OCI-M1 (cell line): ENCODE results near the gene RPL39L.
"Not testable (repeated sequence)": the region's sequence is repeated elsewhere in the genome, so short reads cannot be mapped to it uniquely, and the experiment has no call there.

Experiments used
- DNase-seq: peaks from one replicate; lab custom pipeline; 2025; lab: John Stamatoyannopoulos, UW

RPL39L gene

DNA sequence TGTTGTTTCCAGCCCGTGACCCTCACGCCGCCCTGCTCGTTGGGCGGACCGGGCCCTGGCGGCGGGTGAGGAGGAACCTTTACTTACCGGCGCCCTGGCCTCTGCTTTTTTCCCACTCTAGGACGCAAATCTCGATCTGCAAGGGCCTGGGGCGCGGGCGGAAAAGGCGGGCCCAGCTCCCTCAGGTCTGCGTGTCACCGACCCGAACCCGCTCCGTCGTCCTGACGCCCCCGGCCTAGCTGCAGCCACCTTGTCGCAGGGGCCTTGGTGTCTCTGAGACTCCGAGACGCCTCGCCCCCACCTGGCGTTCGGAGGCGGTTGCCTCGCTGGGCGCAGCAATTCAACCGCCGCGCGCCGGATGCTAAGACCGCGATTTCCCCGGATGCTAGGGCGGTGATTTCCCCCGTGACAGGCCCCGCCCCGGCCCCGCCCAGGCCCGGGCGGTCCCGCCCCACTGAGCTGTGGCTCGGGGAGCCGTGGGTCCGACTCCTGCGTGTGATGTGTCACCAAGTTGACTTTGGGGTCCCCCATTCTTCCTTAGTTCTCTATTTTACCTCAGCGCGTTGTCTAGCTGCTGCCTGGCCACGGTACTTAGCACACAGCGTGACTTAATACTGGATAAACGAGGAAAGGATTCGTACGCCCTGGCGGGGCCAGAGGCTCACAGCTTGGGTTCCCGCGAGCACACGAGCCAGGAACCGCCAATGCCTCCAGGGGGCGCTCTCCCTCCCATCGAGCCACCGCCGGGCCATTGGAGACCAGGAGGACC, at the start of gene RPL39L:
Gene RPL39L, minus strand, starts transcription at position 371 of the 769 bp plus-strand sequence. CDS start 18,196 bp downstream, outside the sequence.
- DNase-seq = peak; percentile 87

DNA sequence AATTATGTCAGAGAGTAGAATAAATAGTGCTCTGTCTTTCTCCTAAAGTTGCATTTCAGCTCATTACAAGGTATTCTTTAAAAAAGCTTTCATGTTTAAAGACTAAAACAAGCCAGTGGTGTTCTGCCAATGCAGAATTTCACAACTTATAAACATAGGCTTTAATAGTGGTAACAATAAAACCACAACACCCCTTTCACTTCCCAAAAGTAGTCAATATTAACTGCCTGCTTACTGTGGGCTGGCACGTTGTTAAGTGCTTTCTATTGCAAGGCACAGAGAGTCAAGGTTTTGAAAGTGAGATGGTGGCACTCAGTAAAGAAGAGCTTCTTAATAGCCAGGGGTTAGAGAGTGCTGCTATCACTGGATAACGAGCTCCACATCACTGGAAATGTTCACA, 49.6 kb upstream of the RPL39L start:
- DNase-seq = no peak

DNA sequence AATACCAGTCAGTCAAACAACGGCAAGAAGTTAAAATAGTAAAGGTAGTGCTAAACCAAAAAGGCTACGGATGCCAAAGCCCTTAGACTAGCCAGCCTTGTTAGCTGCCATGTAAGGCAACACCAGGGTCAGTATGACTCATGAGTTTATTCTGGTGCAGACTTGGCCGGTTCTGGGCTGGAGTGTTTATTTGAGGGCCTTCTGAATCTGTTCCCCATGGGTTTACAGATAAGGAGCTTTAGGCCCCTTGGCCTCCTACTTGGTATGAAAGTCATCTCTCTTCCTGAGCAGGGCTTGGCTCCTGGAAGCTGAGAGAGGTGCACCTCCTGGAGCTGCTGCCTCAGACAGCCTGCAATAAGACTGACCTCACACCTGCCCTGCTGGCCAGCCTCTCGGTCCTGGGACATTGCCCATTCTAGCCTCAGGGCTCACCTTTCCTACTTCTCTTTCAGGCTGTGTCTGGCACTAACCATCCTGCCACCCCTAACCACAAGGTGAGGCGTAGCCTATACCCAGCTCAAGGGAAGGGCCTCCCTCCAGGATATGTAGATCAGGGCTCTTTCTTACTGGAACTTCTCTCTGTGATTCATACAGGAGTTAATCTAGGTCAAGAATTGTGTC, 47.6 kb upstream of the RPL39L start:
- DNase-seq = peak; percentile 31

DNA sequence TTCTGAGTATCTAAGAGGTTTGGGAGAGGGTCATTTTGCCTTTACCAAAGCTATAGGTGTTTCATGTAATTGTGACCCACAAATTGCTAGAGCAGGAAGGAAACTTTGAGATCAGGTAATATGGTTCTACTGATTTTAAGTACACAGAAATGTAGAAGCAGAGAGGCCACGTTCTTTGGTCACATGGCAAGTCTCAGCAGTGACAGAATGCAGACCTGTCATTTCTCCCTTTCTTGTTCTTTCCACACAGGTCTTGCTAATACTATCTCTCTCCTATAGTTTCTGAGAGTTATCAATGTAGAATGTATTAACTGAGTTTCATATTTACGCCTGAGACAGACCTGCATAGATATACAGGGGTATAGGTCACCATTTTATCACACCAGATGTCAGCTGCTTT, 47.1 kb upstream of the RPL39L start:
- DNase-seq = no peak

DNA sequence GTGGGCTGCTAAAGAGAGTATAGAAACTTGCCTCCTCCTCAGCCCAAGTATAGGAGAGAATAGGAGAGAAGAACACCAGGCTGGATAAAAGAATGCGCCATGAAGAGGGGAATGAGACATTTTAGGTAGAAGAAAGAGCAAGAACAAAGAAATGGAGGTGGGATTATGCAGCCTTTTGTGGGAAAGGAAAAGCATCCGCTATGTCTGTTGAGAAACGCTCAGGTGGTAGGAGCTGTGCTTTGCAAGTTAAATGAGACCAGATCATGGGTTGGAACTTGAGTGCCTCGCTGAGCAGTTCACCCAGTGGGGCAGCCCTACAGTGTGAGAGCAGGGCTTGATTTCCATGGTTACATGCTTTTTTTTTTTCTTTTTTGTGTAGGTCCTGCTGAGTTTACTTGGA, 46.5 kb upstream of the RPL39L start:
- no peak for DNase-seq

DNA sequence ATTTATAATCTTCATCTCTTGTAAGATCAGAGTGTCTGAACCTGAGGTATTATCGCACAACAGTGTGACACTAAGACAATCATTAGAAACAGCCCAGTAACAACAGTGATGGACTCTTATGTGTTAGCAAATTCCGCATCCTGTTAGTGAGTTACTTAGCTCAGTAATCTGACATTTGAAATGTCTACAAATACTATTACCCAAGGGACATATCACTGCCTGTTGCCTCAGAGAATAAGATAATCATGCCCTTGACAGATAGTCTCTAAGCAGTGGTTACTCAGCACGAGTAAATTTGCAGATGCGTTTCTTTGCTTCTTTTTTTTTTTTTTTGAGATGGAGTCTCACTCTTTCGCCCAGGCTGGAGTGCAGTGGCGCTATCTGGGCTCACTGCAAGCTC, 44.6 kb upstream of the RPL39L start:
- no peak for DNase-seq

DNA sequence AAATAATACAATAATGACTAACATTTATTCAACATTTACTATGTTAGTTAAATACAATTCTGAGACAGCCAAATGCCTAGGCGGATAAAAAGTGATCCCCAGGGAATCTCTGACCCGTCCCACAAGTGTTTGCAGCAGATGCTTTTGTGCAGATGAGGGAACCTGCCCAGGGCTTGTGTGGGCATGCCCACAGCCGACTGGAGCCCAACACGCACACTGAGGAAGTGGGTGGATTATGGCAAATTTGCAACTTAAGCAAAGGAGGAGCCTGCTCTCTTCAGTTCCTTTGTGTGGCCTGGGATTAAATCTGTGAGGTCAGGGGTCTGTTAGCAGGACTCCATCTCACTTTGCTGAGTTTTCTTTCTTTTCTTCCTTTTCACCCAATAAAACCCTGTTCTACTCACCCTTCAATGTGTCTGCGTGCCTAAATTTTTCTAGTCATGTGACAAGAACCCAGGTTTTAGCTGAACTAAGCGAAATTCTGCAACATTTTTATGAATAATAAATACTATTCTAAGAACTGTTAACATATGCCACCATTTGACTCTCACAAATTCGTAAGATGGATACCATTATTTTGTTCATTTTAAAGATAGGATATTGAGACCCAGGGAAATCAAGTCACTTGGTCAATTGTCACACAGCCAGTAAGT, 44.0 kb upstream of the RPL39L start:
- no peak for DNase-seq

DNA sequence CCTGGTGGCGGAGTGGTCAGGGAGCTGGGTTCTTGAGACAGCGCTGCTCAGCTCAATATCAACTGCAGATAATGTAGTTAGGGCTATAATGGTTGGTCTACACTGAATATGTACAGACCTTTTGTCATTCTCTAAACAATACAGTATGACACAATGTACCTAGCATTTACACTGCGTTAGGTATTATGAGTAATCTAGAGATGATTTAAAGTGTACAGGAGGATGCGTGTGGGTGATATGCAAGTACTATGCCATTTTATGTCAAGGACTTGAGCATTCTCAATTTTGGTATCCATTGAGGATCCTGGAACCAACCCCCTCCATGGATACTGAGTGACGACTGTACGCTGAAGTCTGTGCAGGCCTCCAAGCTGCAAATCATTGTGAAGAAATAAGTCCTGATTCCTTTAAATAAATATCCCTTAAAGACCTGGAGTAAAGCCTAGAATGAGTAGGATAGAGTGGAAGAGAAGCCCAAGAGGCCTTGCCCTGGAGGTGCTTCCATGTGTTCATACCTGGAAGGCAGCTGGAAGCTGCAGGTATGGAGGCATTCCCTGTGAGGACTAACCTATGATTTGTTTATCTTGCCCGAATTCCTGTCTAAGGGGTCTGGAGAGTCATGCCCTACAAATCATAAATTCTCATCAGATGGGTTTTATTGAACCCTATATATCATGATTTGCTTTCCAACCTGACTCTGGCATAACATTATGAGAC, 42.3 kb upstream of the RPL39L start:
- no peak for DNase-seq

DNA sequence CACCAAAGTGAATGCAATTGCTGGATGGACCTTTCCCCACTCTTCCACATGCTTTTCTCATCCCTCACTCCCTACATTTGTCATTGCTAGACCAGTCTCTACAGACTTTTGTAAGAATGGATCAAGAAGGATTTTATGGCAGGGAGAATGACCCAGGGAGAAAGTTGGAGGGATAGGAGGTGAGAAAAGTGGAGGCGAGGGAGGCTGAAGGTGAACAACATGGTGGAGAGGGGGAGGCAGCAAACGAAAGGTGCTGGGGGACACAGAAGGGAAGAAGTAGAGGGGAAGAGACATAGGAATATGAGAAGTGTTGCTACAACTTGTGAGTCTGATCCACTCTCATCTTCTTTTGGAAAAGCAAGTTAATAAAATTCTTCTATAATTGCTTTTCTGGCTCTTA, 33.6 kb upstream of the RPL39L start:
- DNase-seq = no peak

DNA sequence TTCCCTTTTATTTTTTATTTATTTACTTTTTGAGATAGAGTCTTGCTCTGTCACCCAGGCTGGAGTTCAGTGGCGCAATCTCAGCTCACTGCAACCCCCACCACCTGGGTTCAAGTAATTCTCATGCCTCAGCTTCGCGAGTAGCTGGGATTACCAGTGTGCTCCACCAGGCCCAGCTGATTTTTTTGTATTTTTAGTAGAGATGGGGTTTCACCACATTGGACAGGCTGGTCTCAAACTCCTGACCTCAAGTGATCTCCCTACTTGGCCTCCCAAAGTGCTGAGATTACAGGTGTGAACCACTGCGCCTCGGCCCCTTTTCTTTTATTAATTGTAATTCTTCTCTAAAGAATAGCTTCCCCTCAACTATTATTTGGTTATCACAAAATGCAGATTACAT, 31.6 kb upstream of the RPL39L start:
- not testable (repeated sequence) for DNase-seq

DNA sequence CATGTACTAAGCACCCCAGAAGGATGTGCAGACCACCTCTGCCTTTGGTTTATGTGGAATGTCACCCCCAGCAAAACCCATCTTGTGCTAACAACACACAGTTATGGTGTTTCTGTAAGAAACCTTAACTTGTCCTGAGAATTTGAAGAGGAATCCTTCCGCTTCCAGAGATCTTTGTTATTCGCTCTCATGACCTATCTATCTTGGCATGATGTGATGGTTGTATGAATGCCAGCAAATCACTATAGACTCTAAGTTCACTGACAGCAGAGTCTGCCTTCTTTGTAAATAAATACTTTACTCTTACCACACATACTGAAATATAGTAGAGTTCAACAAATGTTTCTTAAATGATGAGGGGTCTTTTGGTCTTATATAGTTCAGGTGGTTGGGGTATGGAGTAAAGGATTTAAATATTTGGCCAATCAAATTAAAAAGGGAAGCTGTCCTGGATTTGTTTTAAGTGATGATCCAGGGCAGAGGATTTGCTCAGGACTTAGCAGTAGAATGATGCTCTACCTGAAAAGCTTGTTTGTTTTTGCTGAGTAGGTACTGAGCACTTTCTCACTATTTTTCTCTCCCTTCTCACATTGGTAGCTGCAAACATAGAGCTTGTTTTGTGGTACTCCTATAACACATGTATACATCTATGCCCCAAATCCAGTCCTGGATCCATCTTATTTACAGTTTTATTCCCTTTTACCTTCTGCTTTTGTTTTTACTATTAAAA, 30.1 kb upstream of the RPL39L start:
- no peak for DNase-seq

DNA sequence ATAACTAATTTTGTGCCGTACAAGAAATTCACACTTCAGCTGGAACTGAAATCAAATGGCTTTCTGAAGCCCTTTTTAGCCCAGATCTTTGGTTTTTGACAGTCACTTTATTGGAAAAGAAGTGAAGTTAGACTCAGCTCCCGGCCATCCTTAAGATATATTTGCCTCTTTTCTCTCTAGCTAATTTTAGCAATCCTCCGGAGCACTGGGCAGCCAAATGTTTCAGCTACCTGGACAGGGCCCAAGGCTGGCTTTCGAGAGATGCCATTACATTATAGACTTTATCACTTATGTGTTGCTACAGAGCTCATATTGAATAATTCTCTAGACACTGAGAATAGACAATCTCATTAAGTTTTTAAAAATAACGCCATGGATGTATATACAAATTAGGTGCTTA, 28.5 kb upstream of the RPL39L start:
- no peak for DNase-seq

DNA sequence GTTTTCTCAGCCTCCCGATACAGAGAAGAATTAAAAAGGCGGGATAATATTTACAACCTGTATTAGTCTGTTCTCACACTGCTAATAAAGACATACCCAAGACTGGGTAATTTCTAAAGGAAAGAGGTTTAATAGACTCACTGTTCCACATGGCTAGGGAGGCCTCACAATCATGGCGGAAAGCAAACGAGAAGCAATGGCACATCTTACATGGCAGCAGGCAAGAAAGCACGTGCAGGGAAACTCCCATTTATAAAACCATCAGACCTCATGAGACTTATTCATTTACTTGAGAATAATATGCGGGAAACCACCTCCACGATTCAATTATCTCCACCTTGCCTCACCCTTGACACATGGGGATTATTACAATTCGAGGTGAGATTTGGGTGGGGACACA, 27.5 kb upstream of the RPL39L start:
- DNase-seq = no peak

DNA sequence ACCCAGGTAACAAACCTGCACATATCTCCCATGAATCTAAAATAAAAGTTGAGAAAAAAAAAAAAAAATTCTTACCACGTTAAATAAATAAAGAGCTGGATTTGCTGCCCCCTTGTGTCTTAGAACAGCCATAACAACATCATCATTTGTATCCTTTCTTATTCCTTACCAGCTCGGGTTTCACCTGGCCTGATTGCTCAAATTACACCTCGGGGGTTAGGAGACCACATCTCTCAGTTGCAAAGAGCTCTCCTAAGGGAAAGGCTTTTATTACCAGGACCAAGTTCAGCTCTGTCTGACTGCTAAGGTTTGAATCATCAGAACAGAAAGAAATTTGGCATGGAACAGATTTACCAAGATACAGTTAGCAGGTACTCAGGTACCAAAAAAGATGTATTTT, 25.8 kb upstream of the RPL39L start:
- DNase-seq = peak; percentile 63

DNA sequence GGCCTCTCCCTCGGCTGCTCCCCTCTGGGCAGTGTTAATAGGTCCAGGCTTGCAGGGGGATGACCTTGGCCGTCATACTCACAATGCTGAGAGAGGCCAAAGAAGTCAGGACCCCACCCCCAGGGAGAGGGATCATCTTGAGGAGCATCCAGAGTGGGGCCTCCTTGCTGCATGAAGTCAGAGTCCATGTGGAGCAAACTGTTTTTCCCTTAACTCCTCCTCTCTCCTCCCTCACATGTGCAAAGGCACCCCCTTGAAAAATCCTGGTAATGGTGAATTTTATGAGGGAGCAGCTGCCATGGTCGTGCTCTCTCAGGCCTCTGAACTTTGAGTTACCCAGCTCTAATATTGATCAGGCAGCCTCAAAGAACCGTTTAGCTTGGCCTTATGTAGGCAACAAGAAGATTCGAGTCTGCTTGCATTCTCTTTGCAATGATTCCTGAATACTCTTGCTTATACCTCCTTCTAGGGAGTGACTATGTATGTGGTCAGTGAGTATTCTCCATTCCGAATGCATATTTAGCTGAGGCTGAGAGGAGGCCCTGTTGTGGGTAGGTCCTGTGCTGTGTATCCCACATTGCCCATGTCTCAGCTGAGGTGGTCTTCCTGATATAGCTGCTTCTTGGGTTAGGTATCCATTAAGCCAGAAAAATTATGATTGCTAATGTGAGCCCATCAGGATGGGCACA, 23.1 kb upstream of the RPL39L start:
- DNase-seq = no peak

DNA sequence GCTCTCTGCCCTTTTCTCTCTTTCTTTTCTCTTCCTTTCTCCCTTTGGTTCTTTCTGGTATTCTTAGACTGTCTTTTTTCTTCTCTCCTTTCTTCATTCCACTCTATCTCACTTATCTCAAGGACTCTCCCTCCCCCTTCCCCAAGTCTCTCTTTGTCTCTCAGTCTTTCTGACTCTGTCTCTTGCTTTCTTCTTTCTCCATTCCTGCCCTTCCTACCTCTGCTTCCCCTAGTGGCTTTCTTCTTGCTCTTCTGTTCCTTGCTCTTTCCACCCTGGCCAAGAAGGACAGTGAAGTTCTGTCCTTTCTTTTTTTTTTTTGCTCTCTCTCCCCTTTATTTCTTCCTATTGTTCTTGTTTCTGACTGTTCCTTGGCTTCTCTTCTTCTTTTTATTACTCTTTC, 22.3 kb upstream of the RPL39L start:
- DNase-seq = no peak

DNA sequence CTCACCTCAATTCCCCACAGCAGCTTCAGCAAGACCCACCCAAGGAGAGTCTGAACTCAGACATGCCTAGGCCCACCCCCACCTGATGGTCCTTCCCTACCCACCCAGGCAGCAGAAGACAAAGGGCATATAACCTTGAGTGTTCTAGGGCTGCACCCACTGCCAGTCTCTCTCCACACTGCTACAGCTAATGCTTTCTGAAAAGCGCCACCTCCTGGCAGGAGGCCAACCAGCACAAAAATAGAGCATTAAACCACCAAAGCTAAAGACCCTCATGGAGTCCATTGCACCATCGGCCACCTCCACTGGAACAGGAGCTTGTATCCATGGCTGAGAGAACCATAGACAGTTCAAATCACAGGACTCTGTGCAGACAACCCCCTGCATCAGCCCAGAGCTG, 11.3 kb upstream of the RPL39L start:
- peak; percentile 40 for DNase-seq

DNA sequence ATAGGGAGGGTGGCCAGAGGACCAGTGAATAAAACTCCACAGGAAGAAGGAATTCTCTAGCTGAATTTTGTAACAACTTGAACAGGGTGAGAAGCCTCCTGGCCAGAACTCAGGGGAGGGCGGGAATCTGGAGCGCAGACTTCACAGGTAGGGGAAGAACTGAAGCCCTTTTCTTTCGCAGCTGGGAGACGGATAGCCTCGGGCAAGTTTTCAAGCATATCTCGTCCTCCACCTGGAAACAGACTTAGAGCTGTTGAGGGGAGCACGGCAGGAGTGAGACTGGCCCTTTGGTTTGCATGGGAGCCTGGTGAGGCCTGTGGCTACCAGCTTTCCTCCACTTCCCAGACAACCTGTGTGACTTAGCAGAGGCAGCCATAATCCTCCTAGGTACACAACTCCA, 10.9 kb upstream of the RPL39L start:
- DNase-seq = no peak

DNA sequence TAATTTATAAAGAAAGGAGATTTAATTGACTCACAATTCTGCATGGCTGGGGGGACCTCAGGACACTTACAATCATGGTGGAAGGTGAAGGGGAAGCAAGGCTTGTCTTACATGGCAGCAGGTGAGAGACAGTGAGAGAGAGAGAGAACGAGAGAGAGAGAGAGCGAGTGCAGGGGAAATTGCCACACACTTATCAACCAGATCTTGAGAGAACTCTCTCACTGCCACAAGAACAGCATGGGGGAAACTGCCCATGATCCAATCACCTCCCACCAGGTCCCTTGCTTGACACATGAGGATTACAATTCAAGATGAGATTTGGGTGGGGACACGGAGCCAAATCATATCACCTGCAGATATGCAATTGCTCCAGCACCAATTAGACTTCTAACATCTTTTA, 7.1 kb upstream of the RPL39L start:
- no peak for DNase-seq

DNA sequence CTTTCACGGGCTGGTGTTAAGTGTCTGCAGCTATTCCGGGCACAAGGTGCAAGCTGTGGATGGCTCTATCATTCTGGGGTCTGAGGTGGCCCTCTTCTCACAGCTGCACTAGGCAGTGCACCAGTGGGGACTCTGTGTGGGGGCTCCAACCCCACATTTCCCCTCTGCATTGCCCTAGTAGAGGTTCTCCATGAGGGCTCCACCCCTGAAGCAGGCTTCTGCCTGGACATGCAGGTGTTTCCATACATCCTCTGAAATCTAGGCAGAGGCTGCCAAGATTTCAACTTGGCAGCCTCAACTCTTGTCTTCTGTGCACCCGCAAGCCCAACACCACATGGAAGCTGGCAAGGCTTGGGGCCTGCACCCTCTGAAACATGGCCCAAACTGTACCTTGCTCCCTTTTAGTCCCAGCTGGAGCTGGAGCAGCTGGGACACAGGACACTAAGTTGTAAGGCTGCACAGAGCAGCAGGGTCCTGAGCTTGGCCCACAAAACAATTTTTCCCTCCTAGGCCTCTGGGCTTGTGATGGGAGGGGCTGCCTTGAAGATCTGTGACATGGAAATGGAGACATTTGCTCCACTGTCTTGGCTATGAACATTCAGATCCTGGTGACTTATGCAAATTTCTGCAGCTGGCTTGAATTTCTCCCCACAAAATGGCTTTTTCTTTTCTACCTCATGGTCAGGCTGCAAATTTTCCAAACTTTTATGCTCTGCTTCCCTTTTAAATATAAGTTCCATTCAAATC, 6.0 kb upstream of the RPL39L start:
- DNase-seq = no peak

DNA sequence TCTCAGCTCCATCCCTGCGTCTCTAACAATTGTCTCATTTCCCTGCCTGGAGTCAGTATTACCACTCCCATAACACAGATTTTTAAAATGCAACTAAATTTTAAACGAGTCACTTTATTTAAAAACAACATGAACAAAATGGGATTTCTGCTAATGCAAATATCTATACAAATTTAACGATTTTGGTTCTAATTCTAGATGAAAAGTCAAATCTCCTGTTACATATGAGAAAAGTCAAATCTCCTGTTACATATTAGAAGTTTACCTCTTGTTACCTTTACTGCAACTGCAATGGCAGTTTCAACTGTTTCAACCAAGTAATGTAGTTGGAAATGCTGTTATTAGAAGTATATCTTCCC, 578 bp upstream of the RPL39L start:
- DNase-seq = no peak
